Peyer's patch (tissue), 4 donors: ENCODE results near the gene TUB.

Experiments
- POLR2A ChIP-seq, 2 donors: fragments of 450-650 bp; IDR thresholded peaks; one replicate each; pipeline ENCODE4 v1.5.1; 2017; ENCODE audit warnings: antibody characterized with exemption in 2 of 2, mild to moderate bottlenecking in 2 of 2, moderate library complexity in 2 of 2
- TF ChIP-seq, protein P1 (sequence below), 6 experiments: fragments of 450-650 bp in 4 of 6; fragments of 200-600 bp in 2 of 6; sonication (generic) in 1 of 6; IDR thresholded peaks; one replicate each; pipeline ENCODE4 v1.5.1; 2017 to 2019; ENCODE audit warnings: antibody characterized with exemption in 6 of 6, mild to moderate bottlenecking in 3 of 6, moderate library complexity in 1 of 6

DNA sequence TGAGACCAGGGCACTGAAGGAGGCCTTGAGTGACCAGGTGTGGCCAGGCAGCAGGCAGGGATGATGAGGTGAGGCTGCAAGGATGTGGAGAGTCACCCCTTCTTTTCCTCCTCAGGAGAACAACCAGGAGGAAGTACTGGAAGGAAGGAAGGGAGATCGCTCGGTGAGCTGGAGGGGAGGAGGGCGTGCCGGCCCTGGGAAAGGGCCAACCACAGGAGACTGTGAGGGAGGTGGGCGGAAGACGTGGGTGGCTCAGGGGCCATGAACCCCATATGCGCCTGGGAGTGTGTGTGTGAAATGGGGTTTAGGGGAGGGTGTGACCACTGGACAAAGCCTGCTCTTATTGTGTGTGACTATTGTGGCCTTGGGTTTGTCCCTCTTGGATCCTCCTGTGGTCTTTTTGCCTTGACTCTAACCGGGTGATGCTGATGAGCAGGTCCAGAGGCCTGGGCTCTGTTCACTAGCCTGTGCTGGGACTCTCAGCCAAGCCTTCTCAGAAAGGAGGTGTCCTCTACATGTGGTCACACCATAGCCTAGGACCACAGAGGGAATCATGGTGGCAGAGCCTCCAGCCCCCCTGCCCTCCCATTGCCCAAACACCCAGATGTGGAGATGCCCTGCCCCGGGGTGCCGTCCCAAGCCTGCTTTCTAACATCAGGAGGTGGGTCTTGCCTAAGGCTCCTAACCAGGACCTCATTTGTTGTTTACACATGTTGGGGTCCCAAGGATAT lies 41.3 kb upstream of the TUB start:
- TF ChIP-seq, protein P1, sequence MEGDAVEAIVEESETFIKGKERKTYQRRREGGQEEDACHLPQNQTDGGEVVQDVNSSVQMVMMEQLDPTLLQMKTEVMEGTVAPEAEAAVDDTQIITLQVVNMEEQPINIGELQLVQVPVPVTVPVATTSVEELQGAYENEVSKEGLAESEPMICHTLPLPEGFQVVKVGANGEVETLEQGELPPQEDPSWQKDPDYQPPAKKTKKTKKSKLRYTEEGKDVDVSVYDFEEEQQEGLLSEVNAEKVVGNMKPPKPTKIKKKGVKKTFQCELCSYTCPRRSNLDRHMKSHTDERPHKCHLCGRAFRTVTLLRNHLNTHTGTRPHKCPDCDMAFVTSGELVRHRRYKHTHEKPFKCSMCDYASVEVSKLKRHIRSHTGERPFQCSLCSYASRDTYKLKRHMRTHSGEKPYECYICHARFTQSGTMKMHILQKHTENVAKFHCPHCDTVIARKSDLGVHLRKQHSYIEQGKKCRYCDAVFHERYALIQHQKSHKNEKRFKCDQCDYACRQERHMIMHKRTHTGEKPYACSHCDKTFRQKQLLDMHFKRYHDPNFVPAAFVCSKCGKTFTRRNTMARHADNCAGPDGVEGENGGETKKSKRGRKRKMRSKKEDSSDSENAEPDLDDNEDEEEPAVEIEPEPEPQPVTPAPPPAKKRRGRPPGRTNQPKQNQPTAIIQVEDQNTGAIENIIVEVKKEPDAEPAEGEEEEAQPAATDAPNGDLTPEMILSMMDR (IDR thresholded peaks at IDR 0.05) = no peak
- TF ChIP-seq POLR2A (IDR thresholded peaks at IDR 0.05) = no peak
